GM18520 (cell line): ENCODE measurements around the gene MMP14.
"Not testable (repeated sequence)": the region's sequence is repeated elsewhere in the genome, so short reads cannot be mapped to it uniquely, and the experiment has no call there.

ENCODE experiments used
- ATAC-seq: cut with Tn5 transposase; IDR thresholded peaks from one replicate; pipeline ENCODE4 v1.9.1; 2021; ENCODE audit not compliant: unreplicated experiment

MMP14 gene

DNA sequence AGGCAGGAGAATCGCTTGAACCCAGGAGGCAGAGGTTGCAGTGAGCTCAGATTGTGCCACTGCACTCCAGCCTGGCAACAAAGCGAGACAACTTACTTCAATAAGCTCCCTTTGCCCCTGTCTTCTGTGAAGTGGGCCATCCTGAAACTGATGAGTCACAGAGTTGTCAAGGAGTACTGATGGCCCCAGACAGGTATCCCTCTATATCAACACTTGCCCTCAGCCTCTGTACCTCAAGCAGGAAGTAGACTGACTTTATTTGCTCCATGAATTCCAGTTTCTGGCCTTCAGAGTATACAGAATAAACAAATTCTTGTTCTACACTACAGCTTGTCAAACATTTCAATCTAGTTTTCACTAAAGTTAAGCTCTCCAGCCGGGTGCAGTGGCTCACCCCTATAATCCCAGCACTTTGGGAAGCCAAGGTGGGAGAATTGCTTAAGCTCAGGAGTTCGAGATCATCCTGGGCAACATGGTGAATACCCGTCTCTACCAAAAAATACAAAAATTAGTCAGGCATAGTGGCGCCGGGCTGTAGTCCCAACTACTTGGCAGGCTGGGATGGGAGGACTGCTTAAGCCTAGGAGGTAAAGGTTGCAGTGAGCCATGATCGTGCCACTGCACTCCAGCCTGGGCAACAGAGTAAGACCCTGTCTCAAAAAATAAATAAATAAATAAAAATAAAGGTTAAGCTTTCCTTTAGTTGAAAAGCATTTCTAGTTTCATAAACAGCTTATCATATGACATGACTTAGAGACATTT lies 18.8 kb downstream of the MMP14 start:
- no peak for ATAC-seq

- ATAC-seq: no peak
Observed at GRCh38 chr14:22856428-22856827, 20.0 kb downstream of the MMP14 start.

DNA sequence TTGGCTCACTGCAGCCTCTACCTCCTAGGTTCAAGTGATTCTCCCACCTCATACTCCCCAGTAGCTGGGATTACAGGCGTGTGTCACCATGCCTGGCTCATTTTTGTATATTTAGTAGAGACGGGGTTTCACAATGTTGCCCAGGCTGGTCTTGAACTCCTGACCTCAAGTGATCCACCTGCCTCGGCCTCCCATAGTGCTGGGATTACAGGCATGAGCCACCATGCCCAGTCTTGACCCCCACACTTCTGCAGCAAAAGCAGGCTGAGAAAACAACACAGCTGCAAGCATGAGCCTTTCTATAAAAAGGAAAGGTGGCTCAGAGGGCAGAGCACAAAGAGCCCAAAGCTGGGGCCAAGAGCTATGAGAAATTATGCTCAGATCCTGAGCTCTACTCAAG lies 24.0 kb downstream of the MMP14 start:
- ATAC-seq: not testable (repeated sequence)

DNA sequence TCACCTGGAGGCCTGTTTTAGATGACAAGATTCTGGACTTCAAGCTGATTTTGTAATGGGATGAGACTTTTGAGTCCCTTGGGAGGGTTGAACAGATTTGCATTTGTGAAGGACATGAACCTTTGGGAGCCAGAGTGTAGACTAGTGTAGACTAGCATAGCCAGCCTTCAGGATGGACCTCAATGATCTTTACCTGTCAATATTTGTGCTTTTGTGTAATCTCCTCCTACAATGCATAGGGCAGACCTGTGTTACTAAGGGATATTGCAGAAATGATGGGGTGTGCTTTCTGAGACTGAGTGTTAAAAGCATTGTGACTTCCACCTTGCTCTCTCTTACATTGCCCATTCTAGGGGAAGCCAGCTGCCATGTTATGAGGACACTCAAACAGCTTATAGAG lies 25.3 kb downstream of the MMP14 start:
- ATAC-seq: no peak

- no peak for ATAC-seq
Observed at GRCh38 chr14:22864979-22865378, 28.6 kb downstream of the MMP14 start.

- no peak for ATAC-seq
Observed at GRCh38 chr14:22865424-22866405, 29.3 kb downstream of the MMP14 start.

DNA sequence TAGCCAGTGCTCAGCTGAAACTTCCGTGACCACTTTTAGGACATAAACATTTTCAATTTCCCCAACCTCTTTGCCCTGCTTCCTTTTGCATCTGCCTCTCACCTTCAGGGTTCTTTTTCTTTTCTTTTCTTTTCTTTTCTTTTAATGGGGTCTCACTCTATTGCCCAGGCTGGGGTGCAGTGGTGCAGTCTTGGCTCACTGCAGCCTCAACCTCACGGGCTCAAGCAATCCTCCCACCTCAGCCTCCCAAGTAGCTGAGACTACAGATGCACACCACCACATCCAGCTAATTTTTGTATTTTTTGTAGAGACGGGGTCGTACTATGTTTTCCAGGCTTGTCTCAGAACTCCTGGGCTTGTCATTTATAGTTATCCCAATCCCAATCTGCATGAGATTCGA lies 30.5 kb downstream of the MMP14 start:
- ATAC-seq: no peak

GRCh38 chr14:22870811-22871223 lies 34.4 kb downstream of the MMP14 start:
- peak; percentile 28 for ATAC-seq

GRCh38 chr14:22871224-22872032 lies 35.0 kb downstream of the MMP14 start, which contains the start of gene LRP10:
LRP10 (plus strand) TSS chr14:22871740; CDS start chr14:22872304, 564 bp downstream.
- peak; percentile 72 for ATAC-seq

- ATAC-seq: no peak
Observed at GRCh38 chr14:22872033-22872832, 35.8 kb downstream of the MMP14 start.

DNA sequence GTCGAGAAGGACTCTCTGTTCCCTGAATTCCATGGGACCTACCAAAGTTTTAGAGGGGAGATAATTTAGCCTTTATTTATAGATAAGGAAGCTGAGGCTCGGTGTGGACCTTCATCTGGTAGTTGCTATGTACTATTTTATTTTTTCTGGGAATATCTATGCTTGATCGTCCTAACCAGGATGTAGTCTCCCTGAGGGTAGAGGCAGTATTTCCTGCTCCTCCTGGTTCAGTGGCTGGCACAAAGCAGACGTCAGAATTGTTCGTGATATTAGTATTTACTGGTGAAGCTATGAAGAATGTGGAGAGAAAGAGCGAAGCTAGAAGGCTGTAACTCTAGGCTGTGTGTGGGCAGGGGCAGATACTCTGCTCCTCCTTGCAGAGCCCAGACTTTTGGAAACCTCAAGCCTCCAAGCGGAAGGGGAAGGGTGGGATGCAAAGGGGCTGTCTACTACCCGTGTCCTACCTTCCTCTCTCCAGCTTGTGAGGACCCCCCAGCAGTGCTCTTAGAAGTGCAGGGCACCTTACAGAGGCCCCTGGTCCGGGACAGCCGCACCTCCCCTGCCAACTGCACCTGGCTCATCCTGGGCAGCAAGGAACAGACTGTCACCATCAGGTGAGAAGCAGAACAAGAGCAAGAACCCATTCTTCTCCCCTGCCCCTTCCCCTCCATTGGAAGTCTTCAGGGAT lies 36.6 kb downstream of the MMP14 start:
- no peak for ATAC-seq

GRCh38 chr14:22875003-22875747 lies 38.8 kb downstream of the MMP14 start:
- no peak for ATAC-seq

GRCh38 chr14:22875748-22876319 lies 39.4 kb downstream of the MMP14 start:
- ATAC-seq: no peak

DNA sequence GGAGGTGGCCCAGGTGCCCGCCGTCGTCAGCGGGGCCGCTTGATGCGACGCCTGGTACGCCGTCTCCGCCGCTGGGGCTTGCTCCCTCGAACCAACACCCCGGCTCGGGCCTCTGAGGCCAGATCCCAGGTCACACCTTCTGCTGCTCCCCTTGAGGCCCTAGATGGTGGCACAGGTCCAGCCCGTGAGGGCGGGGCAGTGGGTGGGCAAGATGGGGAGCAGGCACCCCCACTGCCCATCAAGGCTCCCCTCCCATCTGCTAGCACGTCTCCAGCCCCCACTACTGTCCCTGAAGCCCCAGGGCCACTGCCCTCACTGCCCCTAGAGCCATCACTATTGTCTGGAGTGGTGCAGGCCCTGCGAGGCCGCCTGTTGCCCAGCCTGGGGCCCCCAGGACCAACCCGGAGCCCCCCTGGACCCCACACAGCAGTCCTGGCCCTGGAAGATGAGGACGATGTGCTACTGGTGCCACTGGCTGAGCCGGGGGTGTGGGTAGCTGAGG lies 40.7 kb downstream of the MMP14 start:
- no peak for ATAC-seq

GRCh38 chr14:22878271-22879246 lies 42.2 kb downstream of the MMP14 start:
- no peak for ATAC-seq

GRCh38 chr14:22882064-22882463 lies 45.7 kb downstream of the MMP14 start:
- no peak for ATAC-seq

- no peak for ATAC-seq
Observed at GRCh38 chr14:22882529-22883172, 46.3 kb downstream of the MMP14 start.
